ENCODE data around the gene COL24A1. TPM values are rescaled to one million over a fixed set of nuclear protein-coding genes. Genes with fewer than 3 reads are reported as not detected.

The COL24A1 gene
- total and polyA plus RNA-seq, 2 of the 13 experiments (the other 11 are each of a cell fraction or from before 2014, with no cell fraction given), result 0.04 to 0.13 TPM

DNA sequence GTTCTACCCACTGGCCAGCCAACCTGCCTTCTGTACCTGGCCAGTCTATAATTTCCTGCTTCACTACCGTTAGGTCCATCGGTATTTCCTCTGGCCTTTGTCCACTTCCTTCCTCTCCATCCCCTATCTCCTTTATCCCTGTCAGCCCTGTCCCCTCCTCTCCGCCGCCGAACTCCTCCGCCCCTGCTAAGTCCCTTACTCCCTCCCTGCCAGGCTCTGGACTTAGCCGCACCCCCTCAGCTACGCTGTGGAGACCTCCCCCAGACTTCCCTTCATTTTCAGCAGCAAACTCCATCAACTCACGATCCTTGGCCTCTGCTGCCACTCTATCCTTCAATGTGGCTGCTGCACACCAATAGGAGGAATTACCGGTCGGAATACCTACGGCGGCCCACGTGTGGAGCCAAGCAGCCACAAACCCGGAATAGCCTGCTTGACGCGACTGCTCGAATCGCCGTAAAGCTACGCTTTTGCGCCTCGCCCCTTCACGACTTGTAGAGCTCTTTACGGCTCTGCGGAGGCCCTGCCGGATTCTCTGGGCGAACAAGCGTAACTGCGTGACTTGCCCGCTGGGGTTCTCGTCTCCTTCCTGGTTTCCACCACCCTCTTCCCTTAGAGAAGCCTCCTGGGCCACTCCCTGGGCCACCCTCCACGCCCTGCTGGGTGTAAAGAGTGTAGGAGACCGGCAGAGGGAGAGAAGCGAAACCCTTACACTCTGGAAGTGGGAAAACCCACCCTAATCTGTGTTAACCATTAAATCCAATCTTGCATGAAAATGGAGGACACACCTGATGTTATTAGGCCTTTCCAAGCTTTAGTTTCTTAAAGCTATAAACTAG is 448.4 kb downstream of the COL24A1 start, which contains the start of gene ZNHIT6 (continued):
- TF ChIP-seq, protein P1, sequence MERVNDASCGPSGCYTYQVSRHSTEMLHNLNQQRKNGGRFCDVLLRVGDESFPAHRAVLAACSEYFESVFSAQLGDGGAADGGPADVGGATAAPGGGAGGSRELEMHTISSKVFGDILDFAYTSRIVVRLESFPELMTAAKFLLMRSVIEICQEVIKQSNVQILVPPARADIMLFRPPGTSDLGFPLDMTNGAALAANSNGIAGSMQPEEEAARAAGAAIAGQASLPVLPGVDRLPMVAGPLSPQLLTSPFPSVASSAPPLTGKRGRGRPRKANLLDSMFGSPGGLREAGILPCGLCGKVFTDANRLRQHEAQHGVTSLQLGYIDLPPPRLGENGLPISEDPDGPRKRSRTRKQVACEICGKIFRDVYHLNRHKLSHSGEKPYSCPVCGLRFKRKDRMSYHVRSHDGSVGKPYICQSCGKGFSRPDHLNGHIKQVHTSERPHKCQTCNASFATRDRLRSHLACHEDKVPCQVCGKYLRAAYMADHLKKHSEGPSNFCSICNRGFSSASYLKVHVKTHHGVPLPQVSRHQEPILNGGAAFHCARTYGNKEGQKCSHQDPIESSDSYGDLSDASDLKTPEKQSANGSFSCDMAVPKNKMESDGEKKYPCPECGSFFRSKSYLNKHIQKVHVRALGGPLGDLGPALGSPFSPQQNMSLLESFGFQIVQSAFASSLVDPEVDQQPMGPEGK (CRISPR knock-in tag; IDR thresholded peaks at IDR 0.05), result no peak; the same call in 1 of the 2 replicates
- TF ChIP-seq, protein P2, sequence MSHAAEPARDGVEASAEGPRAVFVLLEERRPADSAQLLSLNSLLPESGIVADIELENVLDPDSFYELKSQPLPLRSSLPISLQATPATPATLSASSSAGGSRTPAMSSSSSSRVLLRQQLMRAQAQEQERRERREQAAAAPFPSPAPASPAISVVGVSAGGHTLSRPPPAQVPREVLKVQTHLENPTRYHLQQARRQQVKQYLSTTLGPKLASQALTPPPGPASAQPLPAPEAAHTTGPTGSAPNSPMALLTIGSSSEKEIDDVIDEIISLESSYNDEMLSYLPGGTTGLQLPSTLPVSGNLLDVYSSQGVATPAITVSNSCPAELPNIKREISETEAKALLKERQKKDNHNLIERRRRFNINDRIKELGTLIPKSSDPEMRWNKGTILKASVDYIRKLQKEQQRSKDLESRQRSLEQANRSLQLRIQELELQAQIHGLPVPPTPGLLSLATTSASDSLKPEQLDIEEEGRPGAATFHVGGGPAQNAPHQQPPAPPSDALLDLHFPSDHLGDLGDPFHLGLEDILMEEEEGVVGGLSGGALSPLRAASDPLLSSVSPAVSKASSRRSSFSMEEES (CRISPR knock-in tag; IDR thresholded peaks at IDR 0.05), result peak; percentile 73
- TF ChIP-seq, protein P3, sequence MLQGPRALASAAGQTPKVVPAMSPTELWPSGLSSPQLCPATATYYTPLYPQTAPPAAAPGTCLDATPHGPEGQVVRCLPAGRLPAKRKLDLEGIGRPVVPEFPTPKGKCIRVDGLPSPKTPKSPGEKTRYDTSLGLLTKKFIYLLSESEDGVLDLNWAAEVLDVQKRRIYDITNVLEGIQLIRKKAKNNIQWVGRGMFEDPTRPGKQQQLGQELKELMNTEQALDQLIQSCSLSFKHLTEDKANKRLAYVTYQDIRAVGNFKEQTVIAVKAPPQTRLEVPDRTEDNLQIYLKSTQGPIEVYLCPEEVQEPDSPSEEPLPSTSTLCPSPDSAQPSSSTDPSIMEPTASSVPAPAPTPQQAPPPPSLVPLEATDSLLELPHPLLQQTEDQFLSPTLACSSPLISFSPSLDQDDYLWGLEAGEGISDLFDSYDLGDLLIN (CRISPR knock-in tag; IDR thresholded peaks at IDR 0.05; ENCODE audit: borderline replicate concordance), result 0 out of 2 replicates have a peak, but pooled peaks have one; percentile 31
- TF ChIP-seq NFE2L2 (IDR thresholded peaks at IDR 0.05; ENCODE audit: low read length), result no peak
- TF ChIP-seq, protein P4, sequence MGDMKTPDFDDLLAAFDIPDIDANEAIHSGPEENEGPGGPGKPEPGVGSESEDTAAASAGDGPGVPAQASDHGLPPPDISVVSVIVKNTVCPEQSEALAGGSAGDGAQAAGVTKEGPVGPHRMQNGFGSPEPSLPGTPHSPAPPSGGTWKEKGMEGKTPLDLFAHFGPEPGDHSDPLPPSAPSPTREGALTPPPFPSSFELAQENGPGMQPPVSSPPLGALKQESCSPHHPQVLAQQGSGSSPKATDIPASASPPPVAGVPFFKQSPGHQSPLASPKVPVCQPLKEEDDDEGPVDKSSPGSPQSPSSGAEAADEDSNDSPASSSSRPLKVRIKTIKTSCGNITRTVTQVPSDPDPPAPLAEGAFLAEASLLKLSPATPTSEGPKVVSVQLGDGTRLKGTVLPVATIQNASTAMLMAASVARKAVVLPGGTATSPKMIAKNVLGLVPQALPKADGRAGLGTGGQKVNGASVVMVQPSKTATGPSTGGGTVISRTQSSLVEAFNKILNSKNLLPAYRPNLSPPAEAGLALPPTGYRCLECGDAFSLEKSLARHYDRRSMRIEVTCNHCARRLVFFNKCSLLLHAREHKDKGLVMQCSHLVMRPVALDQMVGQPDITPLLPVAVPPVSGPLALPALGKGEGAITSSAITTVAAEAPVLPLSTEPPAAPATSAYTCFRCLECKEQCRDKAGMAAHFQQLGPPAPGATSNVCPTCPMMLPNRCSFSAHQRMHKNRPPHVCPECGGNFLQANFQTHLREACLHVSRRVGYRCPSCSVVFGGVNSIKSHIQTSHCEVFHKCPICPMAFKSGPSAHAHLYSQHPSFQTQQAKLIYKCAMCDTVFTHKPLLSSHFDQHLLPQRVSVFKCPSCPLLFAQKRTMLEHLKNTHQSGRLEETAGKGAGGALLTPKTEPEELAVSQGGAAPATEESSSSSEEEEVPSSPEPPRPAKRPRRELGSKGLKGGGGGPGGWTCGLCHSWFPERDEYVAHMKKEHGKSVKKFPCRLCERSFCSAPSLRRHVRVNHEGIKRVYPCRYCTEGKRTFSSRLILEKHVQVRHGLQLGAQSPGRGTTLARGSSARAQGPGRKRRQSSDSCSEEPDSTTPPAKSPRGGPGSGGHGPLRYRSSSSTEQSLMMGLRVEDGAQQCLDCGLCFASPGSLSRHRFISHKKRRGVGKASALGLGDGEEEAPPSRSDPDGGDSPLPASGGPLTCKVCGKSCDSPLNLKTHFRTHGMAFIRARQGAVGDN (CRISPR knock-in tag; IDR thresholded peaks at IDR 0.05), result peak; percentile 95
- TF ChIP-seq NRL (CRISPR knock-in tag; IDR thresholded peaks at IDR 0.05; ENCODE audit: borderline replicate concordance), result peak; percentile 80; the same call in 1 of the 2 replicates
- TF ChIP-seq ZNF562 (CRISPR knock-in tag; IDR thresholded peaks at IDR 0.05; ENCODE audit: borderline replicate concordance), result no peak
- peak; percentile 62 for TF ChIP-seq ERF (CRISPR knock-in tag; IDR thresholded peaks at IDR 0.05)
- TF ChIP-seq GPN1 (CRISPR knock-in tag; IDR thresholded peaks at IDR 0.05; ENCODE audit: borderline replicate concordance), result no peak
- peak; percentile 91 for TF ChIP-seq POLR2G (IDR thresholded peaks at IDR 0.05; ENCODE audit: low read depth, low read length)
- TF ChIP-seq FOXC1 (CRISPR knock-in tag; IDR thresholded peaks at IDR 0.05; ENCODE audit: borderline replicate concordance), result peak; percentile 65; the same call in 1 of the 2 replicates
- 0 out of 2 replicates have a peak, but pooled peaks have one; percentile 51 for TF ChIP-seq RAD21 (CRISPR knock-in tag; IDR thresholded peaks at IDR 0.05)
- TF ChIP-seq, protein P5, sequence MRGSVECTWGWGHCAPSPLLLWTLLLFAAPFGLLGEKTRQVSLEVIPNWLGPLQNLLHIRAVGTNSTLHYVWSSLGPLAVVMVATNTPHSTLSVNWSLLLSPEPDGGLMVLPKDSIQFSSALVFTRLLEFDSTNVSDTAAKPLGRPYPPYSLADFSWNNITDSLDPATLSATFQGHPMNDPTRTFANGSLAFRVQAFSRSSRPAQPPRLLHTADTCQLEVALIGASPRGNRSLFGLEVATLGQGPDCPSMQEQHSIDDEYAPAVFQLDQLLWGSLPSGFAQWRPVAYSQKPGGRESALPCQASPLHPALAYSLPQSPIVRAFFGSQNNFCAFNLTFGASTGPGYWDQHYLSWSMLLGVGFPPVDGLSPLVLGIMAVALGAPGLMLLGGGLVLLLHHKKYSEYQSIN (CRISPR knock-in tag; IDR thresholded peaks at IDR 0.05; ENCODE audit: borderline replicate concordance), result no peak
- no peak for TF ChIP-seq ZNF570 (CRISPR knock-in tag; IDR thresholded peaks at IDR 0.05; ENCODE audit: borderline replicate concordance)
- TF ChIP-seq, protein P6, sequence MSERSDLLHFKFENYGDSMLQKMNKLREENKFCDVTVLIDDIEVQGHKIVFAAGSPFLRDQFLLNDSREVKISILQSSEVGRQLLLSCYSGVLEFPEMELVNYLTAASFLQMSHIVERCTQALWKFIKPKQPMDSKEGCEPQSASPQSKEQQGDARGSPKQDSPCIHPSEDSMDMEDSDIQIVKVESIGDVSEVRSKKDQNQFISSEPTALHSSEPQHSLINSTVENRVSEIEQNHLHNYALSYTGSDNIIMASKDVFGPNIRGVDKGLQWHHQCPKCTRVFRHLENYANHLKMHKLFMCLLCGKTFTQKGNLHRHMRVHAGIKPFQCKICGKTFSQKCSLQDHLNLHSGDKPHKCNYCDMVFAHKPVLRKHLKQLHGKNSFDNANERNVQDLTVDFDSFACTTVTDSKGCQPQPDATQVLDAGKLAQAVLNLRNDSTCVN (CRISPR knock-in tag; IDR thresholded peaks at IDR 0.05; ENCODE audit: borderline replicate concordance), result peak; percentile 33; the same call in 1 of the 2 replicates
- TF ChIP-seq POGZ (CRISPR knock-in tag; IDR thresholded peaks at IDR 0.05), result peak; percentile 81
